Measurements from ENCODE around the gene MTRR.

- TF ChIP-seq POLR2A (IDR thresholded peaks at IDR 0.05) (no peak), CTCF (IDR thresholded peaks at IDR 0.05) (no peak), POLR2AphosphoS5 (IDR thresholded peaks at IDR 0.05) (no peak)
Observed at GRCh38 chr5:7872517-7873130, 3.7 kb downstream of the MTRR start.

All from prostate gland (tissue), 2 donors.